NAMALWA (cell line): ENCODE data around the gene RTN4RL1.
"Not testable (repeated sequence)": the region's sequence is repeated elsewhere in the genome, so short reads cannot be mapped to it uniquely, and the experiment has no call there.

Experiments
- DNase-seq: peaks from one replicate; pipeline ENCODE4 v3.0.0-alpha.2; 2015; ENCODE audit warnings: low spot score

Gene RTN4RL1

GRCh38 chr17:2003525-2003924 lies 21.6 kb downstream of the RTN4RL1 start:
- DNase-seq: no peak

DNA sequence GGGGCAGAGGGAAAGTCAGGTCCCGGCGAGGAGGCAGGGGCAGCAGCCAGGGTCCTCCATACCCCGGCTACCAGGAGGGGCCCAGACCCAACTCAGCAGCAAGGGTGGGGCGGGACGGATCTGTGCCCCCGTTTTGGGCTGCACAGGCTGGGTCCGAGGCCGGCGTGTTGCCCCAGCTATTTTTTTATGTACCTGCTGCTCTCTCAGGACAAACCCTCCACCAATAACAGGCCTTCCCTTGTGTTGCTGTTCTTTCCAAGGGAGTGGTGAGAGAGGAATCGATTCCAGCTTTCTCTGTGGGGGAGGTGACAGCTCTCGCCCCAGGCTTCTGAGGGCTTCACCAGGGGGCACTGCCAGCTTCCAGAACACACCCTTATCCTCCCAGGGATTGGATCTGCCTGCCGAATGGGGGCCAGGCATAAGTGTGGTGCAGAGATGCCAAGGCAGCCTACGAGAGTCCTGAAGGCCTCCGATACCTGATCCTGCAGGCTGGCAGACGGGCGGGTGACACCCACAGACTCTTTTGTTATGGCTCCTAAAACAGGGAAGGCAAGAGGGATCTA lies 22.3 kb downstream of the RTN4RL1 start:
- DNase-seq: no peak

DNA sequence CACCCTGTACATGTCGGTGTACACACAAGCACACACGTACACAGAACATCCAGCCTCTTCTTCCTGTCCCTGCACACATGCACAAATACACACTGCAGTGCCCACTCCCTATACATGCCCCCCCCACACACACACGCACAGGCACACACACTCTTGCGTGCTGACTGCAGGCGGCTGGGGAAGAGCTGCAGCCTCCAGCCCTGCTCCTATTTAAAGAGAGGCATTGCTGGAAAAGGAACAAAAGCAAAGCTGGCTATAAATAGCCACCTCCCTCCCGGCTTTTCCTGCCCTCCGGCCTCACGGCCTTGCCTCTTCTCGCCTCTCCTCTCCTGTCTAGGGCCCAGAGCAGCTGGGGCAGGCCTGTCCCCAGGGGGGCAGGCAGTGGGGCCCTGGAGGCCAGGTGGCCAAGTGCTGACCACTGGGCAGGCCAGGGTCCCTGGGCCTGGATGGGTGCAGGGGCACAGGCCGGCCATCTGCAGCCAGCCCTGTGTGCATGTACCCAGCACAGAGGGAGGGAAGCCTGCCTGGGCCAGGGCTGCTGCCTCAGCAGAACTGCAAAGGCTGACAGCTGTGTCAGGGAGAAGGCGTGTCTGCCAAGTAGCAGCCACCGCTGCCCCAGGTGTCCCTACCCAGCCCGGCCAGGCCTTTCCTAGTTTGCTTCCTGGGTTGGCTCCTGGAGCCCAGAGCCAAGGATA lies 25.4 kb downstream of the RTN4RL1 start:
- DNase-seq: no peak

- DNase-seq: no peak
Observed at GRCh38 chr17:1997927-1998742, 27.0 kb downstream of the RTN4RL1 start.

- DNase-seq: no peak
Observed at GRCh38 chr17:1997289-1997926, 27.7 kb downstream of the RTN4RL1 start.

- DNase-seq: no peak
Observed at GRCh38 chr17:1996800-1997288, 28.3 kb downstream of the RTN4RL1 start.

GRCh38 chr17:1995907-1996799 lies 29.0 kb downstream of the RTN4RL1 start:
- DNase-seq: no peak

DNA sequence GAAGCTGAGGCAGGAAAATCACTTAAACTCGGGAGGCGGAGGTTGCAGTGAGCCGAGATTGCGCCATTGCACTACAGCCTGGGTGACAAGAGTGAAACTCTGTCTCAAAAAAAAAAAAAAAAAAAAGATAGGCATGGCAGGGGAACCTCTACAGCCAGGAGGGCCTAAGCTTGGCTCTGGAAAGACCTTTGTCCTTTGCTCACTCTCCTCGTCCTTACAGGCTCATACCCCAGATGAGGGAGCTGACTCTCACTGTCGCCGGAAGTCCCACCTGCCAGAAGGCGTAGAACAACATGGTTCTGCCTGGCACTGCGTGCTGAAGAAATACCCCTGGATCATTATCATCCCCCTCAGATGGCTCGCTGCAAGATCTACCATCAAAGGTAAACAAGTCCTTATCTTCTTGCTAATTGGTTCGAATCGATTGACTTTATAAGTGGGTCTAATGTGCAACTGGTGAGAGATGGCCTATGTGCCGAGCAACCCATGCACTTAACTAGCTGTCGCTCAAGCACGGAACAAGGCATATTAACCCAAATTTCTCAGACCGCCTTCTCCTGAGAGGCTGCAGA lies 29.7 kb downstream of the RTN4RL1 start:
- no peak for DNase-seq

DNA sequence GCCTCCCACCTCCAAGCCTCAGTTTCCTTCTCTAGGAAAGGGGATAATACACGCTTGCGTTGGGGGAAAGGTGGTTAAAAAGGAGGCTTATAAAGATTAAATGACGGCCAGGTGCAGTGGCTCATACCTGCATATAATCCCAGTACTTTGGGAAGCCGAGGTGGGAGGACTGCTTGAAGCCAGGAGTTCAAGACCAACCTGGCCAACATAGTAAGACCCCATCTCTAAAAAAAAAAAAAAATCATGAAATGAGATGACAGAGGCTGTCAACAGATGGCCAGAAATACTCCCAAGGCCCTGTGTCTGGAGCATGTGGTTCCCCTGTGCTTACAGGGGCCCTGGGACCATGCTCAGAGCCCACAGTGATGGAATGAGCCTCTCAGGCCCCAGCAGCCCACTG lies 30.4 kb downstream of the RTN4RL1 start:
- DNase-seq: no peak

- no peak for DNase-seq
Observed at GRCh38 chr17:1992541-1992940, 32.6 kb downstream of the RTN4RL1 start.

DNA sequence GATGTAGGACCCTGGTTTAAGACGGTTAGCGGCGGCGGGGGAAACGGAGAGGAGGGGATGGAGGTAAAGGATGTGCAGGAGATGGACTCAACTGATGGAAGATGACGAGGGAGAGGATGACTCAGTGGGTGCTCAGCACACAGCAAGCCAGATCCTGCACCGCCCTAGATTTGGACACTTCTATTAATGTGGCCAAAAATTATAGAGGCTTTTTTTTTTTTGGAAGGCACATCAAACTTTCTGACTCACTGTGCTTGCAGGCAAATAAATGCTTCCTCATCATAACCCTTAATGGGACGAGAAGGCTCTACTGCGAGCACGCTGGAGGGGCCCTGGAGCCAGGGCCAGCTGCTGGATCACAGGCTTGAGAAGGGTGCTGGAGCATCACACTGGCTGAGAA lies 36.0 kb downstream of the RTN4RL1 start:
- no peak for DNase-seq

DNA sequence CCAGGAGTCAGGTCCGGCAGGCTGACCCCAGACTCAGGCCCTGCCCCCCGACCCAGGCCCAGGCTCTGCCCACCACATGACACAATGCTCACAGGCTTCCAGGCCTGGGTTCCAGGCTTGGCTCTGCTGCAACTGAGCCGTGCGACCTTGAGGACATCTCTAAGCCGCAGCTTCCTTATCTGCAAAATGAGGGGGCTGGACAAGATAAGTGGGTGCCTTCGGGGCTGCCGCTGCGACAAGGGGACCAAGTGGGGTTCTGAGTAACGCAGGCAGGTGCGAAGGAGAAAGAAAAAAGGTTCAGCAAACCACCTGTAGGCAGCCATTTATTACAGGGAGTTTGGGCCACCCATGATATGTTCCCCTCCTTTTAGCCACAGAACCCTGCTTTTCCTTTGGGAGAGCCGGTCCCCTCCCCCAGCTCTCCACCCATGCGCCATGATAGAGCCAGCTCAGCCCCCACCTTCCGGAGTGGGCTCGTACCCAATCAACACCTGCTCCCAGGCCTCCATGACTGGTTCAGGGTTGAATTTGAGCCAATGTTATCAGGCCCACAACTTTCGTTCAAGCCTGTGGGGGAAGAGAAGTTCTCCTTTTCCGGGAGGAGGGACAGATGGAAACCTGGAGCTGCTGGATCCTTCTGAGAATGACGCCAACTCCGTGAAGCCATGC lies 38.2 kb downstream of the RTN4RL1 start:
- no peak for DNase-seq

DNA sequence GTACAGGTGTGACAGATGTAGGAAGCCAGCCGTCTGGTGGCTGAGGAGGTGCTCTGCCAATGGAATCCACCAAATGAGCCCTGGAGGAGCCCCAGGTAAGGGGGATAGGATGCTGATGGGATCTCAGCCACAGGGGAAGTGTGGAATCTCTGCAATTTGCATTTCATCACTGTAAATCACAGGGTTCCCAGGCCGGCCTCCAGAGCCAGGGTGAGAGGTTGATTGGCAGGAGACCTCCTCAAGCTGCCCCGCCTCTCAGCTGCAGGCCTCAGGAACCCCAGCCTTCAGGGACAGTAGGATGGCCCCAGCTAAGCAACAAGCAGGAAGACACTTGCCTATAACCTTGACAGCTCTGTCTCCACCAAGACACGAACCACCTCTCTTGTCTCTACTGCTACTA lies 39.4 kb downstream of the RTN4RL1 start:
- no peak for DNase-seq

DNA sequence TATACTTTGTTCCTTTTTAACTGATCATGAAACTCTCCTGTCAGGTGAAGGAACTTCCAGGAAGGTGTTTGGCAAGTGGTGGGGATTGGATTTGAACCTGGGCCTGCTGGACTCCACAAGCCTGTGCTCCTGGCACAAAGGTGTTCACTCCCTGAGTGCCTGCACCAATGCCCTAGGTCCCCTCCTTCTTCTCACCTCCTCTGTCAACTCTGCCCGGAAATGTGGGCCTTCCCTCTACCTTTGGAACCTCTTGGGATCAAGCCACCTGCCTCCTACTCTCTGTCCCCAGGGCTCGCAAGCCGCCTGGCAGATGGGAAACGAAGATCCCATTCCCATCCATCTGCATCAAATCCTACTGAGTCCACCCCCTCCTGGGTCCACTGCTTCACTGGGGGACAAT lies 40.0 kb downstream of the RTN4RL1 start:
- no peak for DNase-seq

DNA sequence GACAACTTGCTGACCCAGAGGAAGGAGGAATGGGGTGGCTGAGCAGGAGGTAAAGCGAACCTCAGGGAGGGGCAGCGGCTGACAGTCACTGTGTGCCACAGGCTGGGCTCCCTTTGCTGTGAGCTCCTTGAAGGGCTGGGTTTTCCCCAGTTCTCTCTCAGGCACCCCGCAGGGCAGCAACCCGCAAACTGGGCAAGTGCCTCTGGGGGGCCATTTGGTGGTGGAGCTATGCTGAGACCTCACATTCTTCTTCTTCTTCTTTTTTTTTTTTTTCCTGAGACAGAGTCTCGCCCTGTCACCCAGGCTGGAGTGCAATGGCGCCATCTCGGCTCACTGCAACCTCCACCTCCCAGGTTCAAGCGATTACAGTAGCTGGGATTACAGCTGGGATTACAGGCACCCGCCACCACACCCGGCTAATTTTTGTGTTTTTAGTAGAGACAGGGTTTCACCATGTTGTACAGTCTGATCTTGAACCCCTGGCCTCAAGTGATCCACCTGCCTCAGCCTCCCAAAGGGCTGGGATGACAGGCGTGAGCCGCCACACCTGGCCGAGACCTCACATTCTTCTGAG lies 42.3 kb downstream of the RTN4RL1 start:
- DNase-seq: not testable (repeated sequence)

DNA sequence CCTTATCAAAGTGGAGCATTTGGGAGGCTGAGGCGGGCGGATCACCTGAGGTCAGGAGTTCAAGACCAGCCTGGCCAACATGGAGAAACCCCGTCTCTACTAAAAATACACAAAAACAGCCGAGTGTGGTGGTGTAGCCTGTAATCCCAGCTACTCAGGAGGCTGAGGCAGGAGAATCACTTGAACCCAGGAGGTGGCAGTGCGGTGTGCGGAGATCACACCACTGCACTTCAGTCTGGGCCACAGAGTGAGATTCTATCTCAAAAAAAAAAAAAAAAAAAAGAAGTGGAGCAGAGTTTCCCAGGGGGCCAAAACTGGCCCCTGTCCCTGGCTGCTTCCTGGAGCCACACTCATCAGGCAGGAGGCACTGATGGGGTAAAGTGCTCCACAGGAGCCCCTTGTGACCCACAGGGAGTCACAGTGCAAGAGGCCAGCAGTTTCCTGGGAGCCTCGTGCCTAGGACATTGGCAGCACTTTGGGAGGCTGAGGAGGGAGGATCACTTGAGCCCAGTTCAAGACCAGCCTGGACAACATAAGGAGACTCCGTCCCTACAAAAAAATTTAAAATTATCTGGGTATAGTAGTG lies 44.4 kb downstream of the RTN4RL1 start:
- no peak for DNase-seq

GRCh38 chr17:1979182-1979985 lies 45.8 kb downstream of the RTN4RL1 start:
- DNase-seq: no peak

GRCh38 chr17:1978396-1978949 lies 46.7 kb downstream of the RTN4RL1 start:
- no peak for DNase-seq
